ENCODE data around the gene GAL3ST3. TPM values are rescaled to one million over a fixed set of nuclear protein-coding genes. Genes with fewer than 3 reads are reported as not detected.

The GAL3ST3 gene
- total RNA-seq, 1 donor from 2014 or later = 0.61 TPM

- Mint-ChIP-seq H3K4me1 (ENCODE audit: low read depth, unreplicated experiment) (peaks cover 28% of the 10 kb centered on the region), H3K4me3 (ENCODE audit: unreplicated experiment) (no peak overlapping the region), H3K27ac (ENCODE audit: unreplicated experiment) (no peak overlapping the region), H3K36me3 (ENCODE audit: low read depth, unreplicated experiment) (peaks cover 24% of the 10 kb centered on the region), H3K27me3 (ENCODE audit: low read depth, unreplicated experiment) (no peaks in the 10 kb centered on the region), H3K9me3 (ENCODE audit: unreplicated experiment) (no peaks in the 10 kb centered on the region)
- H3K4me3 ChIP-seq (ENCODE audit: insufficient read depth, low read depth, low read length) = no peak overlapping the region
- no peaks in the 10 kb centered on the region for H3K27me3 ChIP-seq (ENCODE audit: insufficient read depth, low read length)
- no peak for TF ChIP-seq EZH2 (IDR thresholded peaks at IDR 0.05; ENCODE audit: insufficient read depth, low read length)
- TF ChIP-seq CTCF (IDR thresholded peaks at IDR 0.05; ENCODE audit: insufficient read depth, low read depth, low read length) = no peak
- peaks cover 25% of the 10 kb centered on the region for H3K4me1 ChIP-seq (ENCODE audit: insufficient read depth, low read length)
- H3K36me3 ChIP-seq (ENCODE audit: insufficient read depth, low read length) = peaks cover 57% of the 10 kb centered on the region
- no peak overlapping the region for H3K27ac ChIP-seq (ENCODE audit: low read depth, low read length)
- FAIRE-seq (no peak), DNase-seq (ENCODE audit: low read depth) (no peak)
- no peak overlapping the region for H3K4me2 ChIP-seq (ENCODE audit: low read length)
- peaks cover 65% of the 10 kb centered on the region for H4K20me1 ChIP-seq (ENCODE audit: insufficient read depth, low read length)
- H3K9ac ChIP-seq (ENCODE audit: low read length) = no peak overlapping the region
- H2AFZ ChIP-seq (ENCODE audit: low read depth, low read length) = no peak overlapping the region
- no peaks in the 10 kb centered on the region for H3K9me3 ChIP-seq (ENCODE audit: insufficient read depth, low read depth, low read length)
- H3K79me2 ChIP-seq (ENCODE audit: insufficient read depth, low read length) = peaks cover 57% of the 10 kb centered on the region
These were observed 18.7 kb upstream of the GAL3ST3 start for GRCh38 chr11:66067640-66068039.

- H3K27ac Mint-ChIP-seq (ENCODE audit: unreplicated experiment) = no peak overlapping the region
- FAIRE-seq (no peak), DNase-seq (ENCODE audit: low read depth) (no peak)
- H3K9me3 Mint-ChIP-seq (ENCODE audit: unreplicated experiment) = no peaks in the 10 kb centered on the region
- Histone ChIP-seq H3K27ac (ENCODE audit: low read depth, low read length) (no peak overlapping the region), H3K27me3 (ENCODE audit: insufficient read depth, low read length) (no peaks in the 10 kb centered on the region), H2AFZ (ENCODE audit: low read depth, low read length) (no peak overlapping the region), H3K4me3 (ENCODE audit: insufficient read depth, low read depth, low read length) (no peak overlapping the region), H3K9me3 (ENCODE audit: insufficient read depth, low read depth, low read length) (no peaks in the 10 kb centered on the region), H3K36me3 (ENCODE audit: insufficient read depth, low read length) (peaks cover 64% of the 10 kb centered on the region), H3K4me2 (ENCODE audit: low read length) (no peak overlapping the region), H4K20me1 (ENCODE audit: insufficient read depth, low read length) (peaks cover 61% of the 10 kb centered on the region), H3K4me1 (ENCODE audit: insufficient read depth, low read length) (peaks cover 21% of the 10 kb centered on the region), H3K79me2 (ENCODE audit: insufficient read depth, low read length) (peaks cover 53% of the 10 kb centered on the region), H3K9ac (ENCODE audit: low read length) (no peak overlapping the region)
- H3K4me1 Mint-ChIP-seq (ENCODE audit: low read depth, unreplicated experiment) = peaks cover 21% of the 10 kb centered on the region
- peaks cover 20% of the 10 kb centered on the region for H3K36me3 Mint-ChIP-seq (ENCODE audit: low read depth, unreplicated experiment)
- TF ChIP-seq EZH2 (IDR thresholded peaks at IDR 0.05; ENCODE audit: insufficient read depth, low read length) = no peak
- TF ChIP-seq CTCF (IDR thresholded peaks at IDR 0.05; ENCODE audit: insufficient read depth, low read depth, low read length) = no peak
- H3K27me3 Mint-ChIP-seq (ENCODE audit: low read depth, unreplicated experiment) = no peaks in the 10 kb centered on the region
- peak overlapping the region; percentile 21 for H3K4me3 Mint-ChIP-seq (ENCODE audit: unreplicated experiment)
These were observed 17.8 kb upstream of the GAL3ST3 start for GRCh38 chr11:66066751-66067150.

GRCh38 chr11:66064571-66064970 lies 15.6 kb upstream of the GAL3ST3 start:
- no peak for FAIRE-seq
- H3K27me3 ChIP-seq (ENCODE audit: insufficient read depth, low read length) = no peaks in the 10 kb centered on the region
- H3K4me2 ChIP-seq (ENCODE audit: low read length) = no peak overlapping the region
- Mint-ChIP-seq H3K36me3 (ENCODE audit: low read depth, unreplicated experiment) (peaks cover 26% of the 10 kb centered on the region), H3K27ac (ENCODE audit: unreplicated experiment) (no peak overlapping the region), H3K9me3 (ENCODE audit: unreplicated experiment) (no peaks in the 10 kb centered on the region), H3K27me3 (ENCODE audit: low read depth, unreplicated experiment) (no peaks in the 10 kb centered on the region), H3K4me1 (ENCODE audit: low read depth, unreplicated experiment) (peaks cover 21% of the 10 kb centered on the region), H3K4me3 (ENCODE audit: unreplicated experiment) (no peak overlapping the region)
- no peaks in the 10 kb centered on the region for H3K9me3 ChIP-seq (ENCODE audit: insufficient read depth, low read depth, low read length)
- H3K9ac ChIP-seq (ENCODE audit: low read length) = no peak overlapping the region
- H3K79me2 ChIP-seq (ENCODE audit: insufficient read depth, low read length) = peaks cover 44% of the 10 kb centered on the region
- peaks cover 13% of the 10 kb centered on the region for H3K4me1 ChIP-seq (ENCODE audit: insufficient read depth, low read length)
- no peak overlapping the region for H3K27ac ChIP-seq (ENCODE audit: low read depth, low read length)
- H3K4me3 ChIP-seq (ENCODE audit: insufficient read depth, low read depth, low read length) = no peak overlapping the region
- no peak for DNase-seq (ENCODE audit: low read depth)
- TF ChIP-seq EZH2 (IDR thresholded peaks at IDR 0.05; ENCODE audit: insufficient read depth, low read length) (no peak), CTCF (IDR thresholded peaks at IDR 0.05; ENCODE audit: insufficient read depth, low read depth, low read length) (no peak)
- H4K20me1 ChIP-seq (ENCODE audit: insufficient read depth, low read length) = peaks cover 70% of the 10 kb centered on the region
- H2AFZ ChIP-seq (ENCODE audit: low read depth, low read length) = no peak overlapping the region
- peaks cover 84% of the 10 kb centered on the region for H3K36me3 ChIP-seq (ENCODE audit: insufficient read depth, low read length)
